ENCODE data around the gene TPRG1.

The TPRG1 gene
- total RNA-seq: 5.9 to 26.9 (median 7.9) reads per million in 4 donors

- DNase-seq: no peak
Observed at GRCh38 chr3:189171707-189172106, at the start of gene TPRG1. TPRG1 (plus strand) TSS chr3:189171971; CDS start chr3:189207385, 35,414 bp downstream.

- DNase-seq: no peak
Observed at GRCh38 chr3:189122110-189122509, 49.7 kb upstream of the TPRG1 start.

- DNase-seq: no peak
Observed at GRCh38 chr3:189122526-189123205, 49.1 kb upstream of the TPRG1 start.

GRCh38 chr3:189123595-189124387 lies 48.0 kb upstream of the TPRG1 start:
- DNase-seq: no peak

- peak; percentile 51 to 95 (median 63) for DNase-seq
Observed at GRCh38 chr3:189132231-189132671, 39.5 kb upstream of the TPRG1 start.

GRCh38 chr3:189132839-189133238 lies 38.9 kb upstream of the TPRG1 start:
- DNase-seq: no peak

- no peak for DNase-seq
Observed at GRCh38 chr3:189133768-189134167, 38.0 kb upstream of the TPRG1 start.

GRCh38 chr3:189137416-189137815 lies 34.4 kb upstream of the TPRG1 start:
- no peak for DNase-seq

GRCh38 chr3:189138901-189139610 lies 32.7 kb upstream of the TPRG1 start:
- DNase-seq: no peak

- no peak for DNase-seq
Observed at GRCh38 chr3:189139611-189139940, 32.2 kb upstream of the TPRG1 start.

GRCh38 chr3:189142527-189142926 lies 29.2 kb upstream of the TPRG1 start:
- DNase-seq: peak in 2 of 5 donors; percentile 14 to 64

- no peak for DNase-seq
Observed at GRCh38 chr3:189143321-189143720, 28.4 kb upstream of the TPRG1 start.

- DNase-seq: no peak
Observed at GRCh38 chr3:189143771-189144170, 28.0 kb upstream of the TPRG1 start.

- peak in 2 of 5 donors; percentile 16 to 84 for DNase-seq
Observed at GRCh38 chr3:189144645-189145044, 27.1 kb upstream of the TPRG1 start.

- no peak for DNase-seq
Observed at GRCh38 chr3:189146848-189147247, 24.9 kb upstream of the TPRG1 start.

GRCh38 chr3:189148081-189148507 lies 23.7 kb upstream of the TPRG1 start:
- peak; percentile 15 to 66 (median 43) for DNase-seq

- peak in 1 of 5 donors; percentile 55 for DNase-seq
Observed at GRCh38 chr3:189149203-189149602, 22.6 kb upstream of the TPRG1 start.

GRCh38 chr3:189157232-189158007 lies 14.4 kb upstream of the TPRG1 start:
- DNase-seq: no peak

GRCh38 chr3:189158034-189158433 lies 13.7 kb upstream of the TPRG1 start:
- DNase-seq: peak in 1 of 5 donors; percentile 56

GRCh38 chr3:189160519-189161309 lies 11.1 kb upstream of the TPRG1 start:
- DNase-seq: no peak

GRCh38 chr3:189165092-189165612 lies 6.6 kb upstream of the TPRG1 start:
- DNase-seq: no peak

Data from T-helper 1 cell (primary cell).